Erythroblast (primary cell): ENCODE results near the gene NAP1L3.

ENCODE experiments used
- DNase-seq, 2 experiments: peaks; one replicate each; lab custom pipeline; 2025; lab: John Stamatoyannopoulos, UW
- GATA1 ChIP-seq: IDR thresholded peaks from 2 replicates; pipeline ENCODE4 v1.6.1; 2011; ENCODE audit warnings: low read depth, mild to moderate bottlenecking, control low read depth, low read length, moderate library complexity
- POLR2A ChIP-seq: IDR thresholded peaks from 2 replicates; pipeline ENCODE4 v1.6.1; 2011; ENCODE audit warnings: mild to moderate bottlenecking, low read length

NAP1L3 gene

GRCh38 chrX:93673056-93673868 is at the start of gene NAP1L3:
Gene NAP1L3 (minus strand): TSS chrX:93673578. CDS start chrX:93673304, 274 bp downstream.
- peak; percentile 33 to 51 for DNase-seq
- no peak for TF ChIP-seq POLR2A
- TF ChIP-seq GATA1, result no peak

GRCh38 chrX:93711076-93711475 is 37.7 kb upstream of the NAP1L3 start:
- DNase-seq, result no peak
- TF ChIP-seq POLR2A, result no peak
- no peak for TF ChIP-seq GATA1

- DNase-seq, result no peak
- TF ChIP-seq POLR2A, result no peak
- TF ChIP-seq GATA1, result no peak
Measured at GRCh38 chrX:93703701-93704100, 30.3 kb upstream of the NAP1L3 start.

- no peak for DNase-seq
- TF ChIP-seq POLR2A (no peak), GATA1 (no peak)
Measured at GRCh38 chrX:93695981-93696380, 22.6 kb upstream of the NAP1L3 start.

- DNase-seq, result peak in 1 of 2 experiments; percentile 22
- TF ChIP-seq GATA1 (no peak), POLR2A (no peak)
Measured at GRCh38 chrX:93673869-93674271, 492 bp upstream of the NAP1L3 start, which contains the start of gene FAM133A. Gene FAM133A (plus strand): TSS chrX:93674206. CDS start chrX:93709420, 35,214 bp downstream.

- TF ChIP-seq GATA1 (no peak), POLR2A (no peak)
- DNase-seq, result no peak
Measured at GRCh38 chrX:93660575-93660974, 12.8 kb downstream of the NAP1L3 start.

- TF ChIP-seq GATA1 (no peak), POLR2A (no peak)
Measured at GRCh38 chrX:93649381-93649780, 24.0 kb downstream of the NAP1L3 start.

GRCh38 chrX:93637591-93637990 is 35.8 kb downstream of the NAP1L3 start:
- DNase-seq, result no peak
- TF ChIP-seq GATA1 (no peak), POLR2A (no peak)

More at GRCh38 chrX:93649381-93649780, 24.0 kb downstream of the NAP1L3 start:
- DNase-seq, result no peak
